Spleen (tissue), 13 donors: ENCODE measurements around the gene ATP4B. TPM values are rescaled to one million over a fixed set of nuclear protein-coding genes. Genes with fewer than 3 reads are reported as not detected.

ENCODE experiments used
- DNase-seq: peaks from one replicate; pipeline ENCODE4 v3.0.0-alpha.2; 2020
- H3K27ac ChIP-seq, 8 donors: fragments of 200-600 bp; sonication (generic) in 7 of 8; 1 replicate in 4 of 8; 2 replicates in 4 of 8; pipeline versions ENCODE4 v1.5.0 to v1.8.0; 2016 to 2021; ENCODE audit warnings: inconsistent platforms in 4 of 8, mild to moderate bottlenecking in 4 of 8, moderate library complexity in 1 of 8
- H3K27me3 ChIP-seq, 7 donors: fragments of 200-600 bp; sonication (generic) in 6 of 7; replicated peaks in 1 of 7; 1 replicate in 4 of 7; 2 replicates in 3 of 7; pipeline versions ENCODE4 v1.5.0 to v1.8.0; 2016 to 2021; ENCODE audit warnings: inconsistent platforms in 3 of 7, mild to moderate bottlenecking in 1 of 7
- H3K36me3 ChIP-seq, 6 donors: fragments of 200-600 bp; sonication (generic) in 5 of 6; 1 replicate in 4 of 6; 2 replicates in 2 of 6; pipeline versions ENCODE4 v1.5.0 to v1.8.0; 2016 to 2021; ENCODE audit warnings: inconsistent platforms in 2 of 6
- H3K4me1 ChIP-seq, 6 donors: fragments of 200-600 bp; sonication (generic) in 5 of 6; 1 replicate in 3 of 6; 2 replicates in 3 of 6; pipeline versions ENCODE4 v1.5.0 to v1.8.0; 2016 to 2021; ENCODE audit warnings: inconsistent platforms in 3 of 6
- H3K4me3 ChIP-seq, 8 donors: fragments of 200-600 bp; sonication (generic) in 7 of 8; 1 replicate in 4 of 8; 2 replicates in 4 of 8; pipeline versions ENCODE4 v1.5.0 to v1.8.0; 2016 to 2021; ENCODE audit warnings: inconsistent platforms in 4 of 8, mild to moderate bottlenecking in 4 of 8, moderate library complexity in 2 of 8
- H3K9me3 ChIP-seq, 8 donors: fragments of 200-600 bp; sonication (generic) in 7 of 8; 1 replicate in 4 of 8; 2 replicates in 4 of 8; pipeline versions ENCODE4 v1.5.0 to v1.8.0; 2016 to 2021; ENCODE audit warnings: inconsistent platforms in 4 of 8
- CTCF ChIP-seq, 11 experiments: fragments of 200-600 bp in 7 of 11; fragments of 450-650 bp in 4 of 11; sonication (generic) in 4 of 11; IDR thresholded peaks in 8 of 11; conservative IDR thresholded peaks in 3 of 11; 1 replicate in 7 of 11; 2 replicates in 4 of 11; pipeline versions ENCODE4 v1.4.0 to v1.8.0; 2016 to 2021; ENCODE audit warnings: antibody characterized with exemption in 11 of 11, inconsistent platforms in 4 of 11, mild to moderate bottlenecking in 1 of 11
- POLR2A ChIP-seq, 3 donors: fragments of 450-650 bp; IDR thresholded peaks; one replicate each; pipeline ENCODE4 v1.5.1; 2017; ENCODE audit warnings: antibody characterized with exemption in 3 of 3, mild to moderate bottlenecking in 1 of 3
- POLR2AphosphoS5 ChIP-seq, 3 donors: sonication (generic); formaldehyde crosslinking; IDR thresholded peaks; one replicate each; pipeline ENCODE4 v1.5.1; 2017; ENCODE audit warnings: antibody characterized with exemption in 3 of 3
- WGBS, 5 donors: extraction: QIAGEN DNeasy Blood & Tissue Kit in 3 of 5; methylation state at CpG; one replicate each; pipeline versions ENCODE4 v1.1.5 to v1.1.7; 2013 to 2018; 5-methylcytosine and 5-hydroxymethylcytosine counted together
- intact Hi-C: fragments of 100-400 bp; cut with DNase I; formaldehyde crosslinking; loops from one replicate; pipeline ENCODE4 v1.15.0; 2023; ENCODE audit warnings: low total_unique reads
- long read RNA-seq, 2 donors: transcript quantifications; one replicate each; lab custom pipeline, GENCODE V29; 2026
- polyA plus RNA-seq, 3 donors: library from polyadenylated mRNA; stranded (reverse); fragments of 200-250 nt; gene quantifications; one replicate each; pipeline ENCODE4 v1.2.1, GENCODE V29; 2013
- total RNA-seq, 7 donors: library from RNA; depleted of rRNA in 3 of 7; stranded (reverse); fragments of >200 nt in 3 of 7; fragmentation: NEBNext Ultra II Directional in 4 of 7; extraction: Animal tissue kit (Norgen Biotek cat#: 25700) in 4 of 7; gene quantifications; one replicate each; pipeline versions ENCODE4 v1.1.0 to v1.2.1, GENCODE V29; 2016 to 2021
- donor health status: healthy with polysubstance abuse.
- donor health status: DM: no; HTN: no; CAD: no; lungs with moderate emphysema.
- donor health status: DM: no; HTN: no; CAD: no.
- donor health status: Bipolar disorder and iron deficiency.
- donor health status: healthy.
- donor health status: DM: no; HTN: no; CAD: no.
- donor health status: DM: yes; HTN: yes; CAD: no.

The ATP4B gene
- total RNA-seq (under 1 TPM in 3 of 7 donors, not detected in 4; 0.32 to 0.46 (median 0.43) TPM), polyA plus RNA-seq (under 1 TPM; 0.09 to 0.15 (median 0.13) TPM)
- long read RNA-seq, donor 1: 0 reads
- long read RNA-seq, donor 2: 0 reads

GRCh38 chr13:113657851-113658741 is at the start of gene ATP4B:
Gene ATP4B, minus strand, starts transcription at chr13:113658198. Its CDS starts 54 bp downstream, at chr13:113658144.
- TF ChIP-seq POLR2AphosphoS5 (IDR thresholded peaks at IDR 0.05): no peak
- TF ChIP-seq POLR2A (IDR thresholded peaks at IDR 0.05): no peak
- no peak for TF ChIP-seq CTCF (IDR thresholded peaks at IDR 0.05 in 8 of 11, conservative IDR thresholded peaks at IDR 0.05 in 3 of 11)
- DNase-seq: peak; percentile 61

GRCh38 chr13:113672002-113672651 is 14.1 kb upstream of the ATP4B start:
- TF ChIP-seq CTCF (IDR thresholded peaks at IDR 0.05 in 8 of 11, conservative IDR thresholded peaks at IDR 0.05 in 3 of 11) (no peak), POLR2A (IDR thresholded peaks at IDR 0.05) (no peak), POLR2AphosphoS5 (IDR thresholded peaks at IDR 0.05) (no peak)
- intact Hi-C loops: no loop called here
- peak; percentile 66 for DNase-seq

More at GRCh38 chr13:113657851-113658741, at the start of gene ATP4B:
- 89 to 93% (median 90%) methylated on average over 20 to 47 of the region's 47 CpGs for WGBS, 5 donors
- H3K4me1 ChIP-seq: peaks cover 0 to 16% (median 8%) of the 10 kb centered on the region in 6 donors
- intact Hi-C loops: no loop called here
- no peak within 1 kb of the TSS for H3K27ac ChIP-seq
- peaks cover 0 to 15% (median 0%) of the 10 kb centered on the region in 7 donors for H3K27me3 ChIP-seq
- no peaks in the 10 kb centered on the region for H3K36me3 ChIP-seq
- no peak within 1 kb of the TSS for H3K4me3 ChIP-seq
- peaks cover 0 to 26% (median 21%) of the 10 kb centered on the region in 8 donors for H3K9me3 ChIP-seq

GRCh38 chr13:113671066-113672001 is 13.3 kb upstream of the ATP4B start:
- H3K9me3 ChIP-seq: no peaks in the 10 kb centered on the region

More at GRCh38 chr13:113672002-113672651, 14.1 kb upstream of the ATP4B start:
- peaks cover 0 to 6% (median 0%) of the 10 kb centered on the region in 7 donors for H3K27me3 ChIP-seq
- H3K27ac ChIP-seq: no peak overlapping the region
- 84 to 88% (median 87%) methylated on average over 18 of the region's 18 CpGs for whole genome bisulfite sequencing, 5 donors
- H3K9me3 ChIP-seq: no peaks in the 10 kb centered on the region
- H3K36me3 ChIP-seq: no peaks in the 10 kb centered on the region
- H3K4me3 ChIP-seq: no peak overlapping the region
- H3K4me1 ChIP-seq: no peaks in the 10 kb centered on the region

More at GRCh38 chr13:113671066-113672001, 13.3 kb upstream of the ATP4B start:
- Histone ChIP-seq H3K27me3 (peaks cover 0 to 6% (median 0%) of the 10 kb centered on the region in 7 donors), H3K36me3 (no peaks in the 10 kb centered on the region), H3K27ac (no peak overlapping the region), H3K4me1 (no peaks in the 10 kb centered on the region), H3K4me3 (no peak overlapping the region)
- TF ChIP-seq POLR2A (IDR thresholded peaks at IDR 0.05): no peak
- no peak for TF ChIP-seq CTCF (IDR thresholded peaks at IDR 0.05 in 8 of 11, conservative IDR thresholded peaks at IDR 0.05 in 3 of 11)
- TF ChIP-seq POLR2AphosphoS5 (IDR thresholded peaks at IDR 0.05): no peak
- WGBS, 5 donors: 91 to 95% (median 93%) methylated on average over 52 to 54 of the region's 54 CpGs
- intact Hi-C loops: no loop called here
- DNase-seq: peak; percentile 73
